Stimulated activated CD4-positive, alpha-beta T cell treated with anti-CD3 and anti-CD28 coated beads, TNF-alpha, amount 100 ng/mL, for 1 hour (primary cell): ENCODE results near the gene CACNA2D1.
"Not testable (repeated sequence)": the region's sequence is repeated elsewhere in the genome, so short reads cannot be mapped to it uniquely, and the experiment has no call there.

ENCODE experiments used
- DNase-seq, 3 donors: peaks; one replicate each; pipeline ENCODE4 v3.0.0-alpha.2; 2020; ENCODE audit warnings: low read depth in 3 of 3, low spot score in 1 of 3

The CACNA2D1 gene

DNA sequence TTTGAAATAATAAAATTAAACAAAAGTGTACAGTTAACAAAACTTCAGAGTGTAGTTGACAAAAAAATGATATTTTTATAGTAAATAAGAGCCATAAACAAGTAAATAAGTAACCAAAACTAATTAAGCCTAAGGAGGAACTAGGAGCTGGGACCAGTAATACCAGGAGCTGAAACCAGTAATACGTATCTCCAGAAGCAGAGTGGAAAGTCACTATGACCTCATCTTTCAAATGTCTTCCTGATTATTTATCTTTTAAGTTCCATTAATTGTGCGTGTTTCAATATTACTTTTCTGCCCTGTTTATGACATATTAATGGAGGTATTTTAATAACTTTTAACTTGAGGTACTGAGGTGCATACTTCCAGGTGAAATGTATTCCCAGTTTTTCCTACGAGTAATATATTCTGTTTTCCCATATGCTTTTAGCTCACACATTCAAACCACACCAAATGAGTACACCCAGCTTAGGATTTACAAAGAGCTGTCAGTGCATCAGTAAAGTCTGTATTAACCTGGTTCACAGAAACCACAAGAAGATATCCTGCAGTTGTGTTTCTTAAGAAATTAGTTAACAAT lies 390.0 kb downstream of the CACNA2D1 start:
- no peak for DNase-seq

DNA sequence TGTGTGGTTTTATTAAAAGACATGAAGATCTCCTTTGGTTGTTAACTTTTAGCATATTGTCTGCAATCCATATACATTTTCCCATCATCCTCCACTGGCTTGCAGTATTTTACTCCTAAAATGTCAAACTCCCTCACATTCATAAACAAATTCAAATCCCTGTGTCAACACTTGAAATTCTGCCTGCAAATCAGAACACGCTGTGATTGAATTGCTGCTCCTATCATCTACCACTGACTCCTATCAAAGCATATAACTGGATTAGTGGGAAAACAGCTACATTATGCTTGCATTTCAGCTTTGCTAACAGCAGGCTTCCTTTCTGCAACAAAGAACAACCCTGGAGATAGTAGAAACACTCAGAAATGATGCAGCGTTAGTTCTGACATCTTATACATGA lies 392.0 kb downstream of the CACNA2D1 start:
- no peak for DNase-seq

DNA sequence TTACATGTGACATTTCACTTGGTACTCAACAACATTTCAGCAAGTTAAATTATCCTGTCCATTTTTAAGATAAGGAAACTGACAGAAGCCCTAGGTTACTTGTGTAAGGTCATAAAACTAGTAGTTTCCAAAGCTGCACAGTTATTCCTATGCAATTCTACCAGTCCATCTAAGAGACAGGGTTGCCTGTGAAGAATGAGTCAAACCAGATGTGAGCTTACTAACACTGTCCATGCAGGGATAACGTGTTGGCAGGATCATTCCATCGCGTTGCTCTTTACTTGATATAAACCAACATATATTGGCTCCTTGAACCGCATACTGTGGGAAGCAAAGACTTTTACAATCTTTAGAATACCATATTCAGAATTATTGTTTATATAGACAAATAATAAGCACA lies 392.8 kb downstream of the CACNA2D1 start:
- DNase-seq: no peak

DNA sequence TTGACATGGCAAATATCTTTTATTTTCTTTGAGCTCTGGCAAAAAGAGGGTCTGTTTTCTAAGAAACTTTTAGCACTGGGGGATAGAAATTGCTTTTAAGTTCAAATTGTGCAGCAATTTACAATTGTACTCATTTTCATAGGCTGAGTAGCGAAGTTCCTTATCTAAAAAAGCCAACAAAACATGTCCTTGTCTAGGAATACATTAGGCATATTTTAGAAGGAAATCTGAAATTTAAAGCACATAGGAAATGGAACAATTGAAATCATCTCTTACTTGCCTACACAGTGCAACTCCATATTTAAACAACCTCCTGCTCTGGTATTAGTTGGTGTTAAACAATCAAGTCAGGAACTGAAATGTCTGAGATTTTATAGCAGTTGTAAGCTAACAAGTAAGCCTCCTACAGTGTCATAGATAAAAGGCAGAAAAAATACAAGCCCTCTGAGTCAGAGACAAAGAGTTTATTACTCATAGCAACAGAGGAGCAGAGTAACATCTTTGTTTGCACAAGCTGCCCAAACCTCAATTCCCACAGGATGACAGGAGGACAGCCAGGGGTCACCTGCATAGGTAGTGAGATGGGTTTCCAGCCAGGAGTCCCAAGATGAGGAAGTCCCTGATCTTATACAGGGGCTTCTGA lies 393.6 kb downstream of the CACNA2D1 start:
- DNase-seq: no peak

DNA sequence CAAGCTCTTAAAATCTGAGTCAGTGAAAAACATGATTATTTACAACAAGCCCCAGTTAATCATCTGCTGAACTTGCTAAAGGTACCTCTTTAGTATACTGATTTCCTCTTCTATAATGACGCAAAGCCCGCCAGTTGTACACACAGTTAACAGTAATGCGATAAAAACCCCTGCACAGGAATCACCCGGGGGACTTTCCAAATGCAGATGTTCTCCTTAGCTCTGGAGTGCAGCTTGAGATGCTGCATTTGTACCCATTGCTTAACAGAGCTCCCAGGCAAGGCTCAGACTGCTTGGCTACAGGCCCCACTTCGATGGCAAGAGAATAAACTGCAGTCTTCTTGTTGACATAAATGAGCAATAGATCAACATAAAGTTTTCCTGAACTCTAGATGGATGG lies 394.1 kb downstream of the CACNA2D1 start:
- DNase-seq: no peak

DNA sequence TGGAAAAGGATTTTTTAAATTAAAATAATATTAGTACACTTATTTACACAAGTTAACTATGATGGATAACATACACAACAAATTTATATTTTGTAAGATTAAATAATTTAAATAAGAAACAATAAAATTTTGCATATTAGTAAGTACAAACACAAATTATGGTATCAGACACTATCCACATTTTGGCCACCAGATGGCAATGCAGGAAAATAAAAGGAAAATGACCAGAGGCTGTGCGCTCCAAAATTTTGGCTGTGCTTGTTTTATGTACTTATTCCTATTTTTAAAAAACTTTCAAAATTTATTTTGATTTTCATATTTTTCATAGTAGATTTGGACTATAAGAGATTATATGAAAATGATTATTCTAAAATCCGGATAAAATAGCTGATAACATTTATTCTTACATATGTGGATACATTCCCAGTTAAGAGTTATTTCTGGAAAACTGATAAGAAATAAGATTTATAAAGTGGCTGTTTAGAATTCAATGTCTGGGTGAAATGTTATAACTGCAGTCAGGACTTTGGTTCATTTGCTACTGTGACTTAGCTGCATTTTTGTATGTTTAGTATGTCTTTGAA lies 399.0 kb downstream of the CACNA2D1 start:
- DNase-seq: no peak

DNA sequence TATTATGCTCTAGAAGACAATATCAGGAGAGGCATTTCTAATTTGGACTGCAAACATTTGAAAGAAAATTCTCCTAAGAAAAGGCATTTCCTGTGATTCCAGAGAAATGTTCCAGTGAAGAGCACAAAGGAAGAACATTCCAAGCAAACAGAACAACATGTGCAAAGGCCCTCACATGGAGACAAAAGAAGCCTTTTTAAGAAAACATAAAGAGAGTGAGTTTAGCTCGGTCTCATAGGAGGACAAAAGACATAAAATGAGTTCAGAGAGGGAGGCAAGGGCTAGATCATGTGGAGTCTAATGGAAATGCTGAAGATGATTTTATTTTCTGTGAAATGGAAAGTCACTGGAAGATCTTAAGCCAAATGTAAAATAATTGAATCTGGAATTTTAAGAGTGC lies 404.0 kb downstream of the CACNA2D1 start:
- no peak for DNase-seq

DNA sequence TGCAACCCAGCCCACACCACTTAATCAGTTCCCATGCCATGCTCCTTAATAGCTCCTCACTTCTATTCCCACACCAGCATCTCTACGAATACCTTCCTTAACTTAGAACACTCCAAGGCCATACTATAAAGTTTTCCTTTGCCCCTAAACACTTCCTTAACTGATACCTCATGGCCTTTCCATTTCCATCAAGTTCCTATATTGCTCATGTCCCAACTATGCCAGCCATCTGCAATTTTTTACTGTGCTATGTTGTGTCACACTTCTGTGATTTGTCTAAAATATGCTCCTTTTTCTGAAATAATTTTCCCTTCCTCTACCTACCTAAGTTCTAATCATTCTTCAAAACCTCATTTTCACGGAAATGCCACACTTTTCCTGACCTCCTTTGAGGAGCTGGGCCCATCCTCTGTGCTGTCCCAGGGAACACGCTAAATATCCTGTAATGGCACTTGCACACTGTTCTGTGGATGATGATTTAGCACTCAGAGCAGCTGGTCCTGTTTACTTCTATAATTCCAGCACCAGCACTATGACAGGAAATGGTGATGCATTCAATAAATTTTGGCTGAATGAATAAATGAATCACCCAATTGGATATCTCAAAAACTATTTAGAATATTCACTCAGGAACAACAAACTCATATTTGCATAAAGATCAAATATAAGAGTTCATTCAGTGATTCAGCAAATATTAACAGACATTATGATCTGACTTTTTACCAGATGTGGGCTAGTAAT lies 407.3 kb downstream of the CACNA2D1 start:
- no peak for DNase-seq

DNA sequence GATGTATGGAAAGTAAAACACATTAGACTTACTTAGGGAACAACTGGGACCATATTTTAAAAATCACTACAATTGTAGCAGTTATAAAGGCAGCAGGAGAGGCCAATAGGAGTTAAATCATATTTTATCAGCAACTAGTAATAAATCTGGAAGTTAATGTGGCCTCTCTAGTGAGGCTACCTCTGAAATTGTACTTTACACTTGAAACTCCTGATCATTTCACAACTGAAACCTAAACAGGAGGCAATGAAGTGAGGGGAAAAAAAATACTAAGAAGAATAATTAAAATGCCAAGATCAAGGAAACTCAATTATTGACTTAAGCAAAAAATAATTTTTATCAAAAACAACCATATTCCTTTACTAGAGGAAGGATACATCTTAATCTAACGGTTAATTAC lies 408.1 kb downstream of the CACNA2D1 start:
- DNase-seq: no peak

DNA sequence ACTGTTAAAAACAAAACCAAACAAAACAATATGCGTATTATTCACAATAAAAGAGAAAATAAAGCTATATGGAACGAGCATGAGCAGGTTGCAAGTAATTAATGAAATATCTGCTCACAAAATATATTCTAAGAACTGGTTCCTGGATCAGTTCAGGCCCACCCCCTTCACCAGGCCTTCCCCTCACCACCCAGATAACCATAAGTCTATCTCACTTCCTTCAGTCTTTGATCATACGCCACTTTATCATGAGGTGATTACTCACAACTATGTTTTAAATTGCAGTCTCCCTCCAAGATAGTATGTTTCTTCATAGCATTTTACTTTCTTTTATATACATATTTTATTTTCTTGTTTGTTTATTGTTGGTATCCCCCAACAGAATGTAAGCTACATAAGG lies 410.7 kb downstream of the CACNA2D1 start:
- no peak for DNase-seq

DNA sequence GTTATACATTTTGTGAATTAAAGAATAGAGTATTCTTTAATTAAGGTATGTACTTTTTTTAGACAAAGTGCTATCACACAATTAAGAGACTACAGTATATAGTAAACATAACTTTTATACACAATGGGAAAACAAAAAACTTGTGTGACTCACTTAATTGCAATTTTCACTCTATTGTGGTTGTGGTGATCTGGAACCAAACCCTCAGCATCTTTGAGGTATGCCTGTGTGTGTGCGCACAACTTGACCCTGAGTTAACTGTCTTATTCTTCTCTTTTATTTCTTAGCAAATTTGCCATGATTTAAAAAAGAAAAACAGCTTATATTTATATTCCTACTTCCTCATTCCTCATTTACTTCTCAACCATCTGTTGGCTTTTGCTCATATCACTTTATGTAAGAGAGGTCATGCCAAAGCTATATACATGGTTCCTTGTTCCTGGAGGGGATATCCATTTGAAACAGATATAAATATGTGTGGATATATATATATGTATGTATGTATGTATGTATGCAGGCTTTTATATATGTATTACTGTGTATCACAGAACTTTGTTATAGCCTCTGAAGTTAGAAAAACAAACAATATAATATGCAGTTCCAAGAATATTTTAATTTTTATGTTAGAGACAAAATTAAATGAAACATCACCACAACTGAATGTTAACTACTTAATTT lies 414.2 kb downstream of the CACNA2D1 start:
- DNase-seq: no peak

DNA sequence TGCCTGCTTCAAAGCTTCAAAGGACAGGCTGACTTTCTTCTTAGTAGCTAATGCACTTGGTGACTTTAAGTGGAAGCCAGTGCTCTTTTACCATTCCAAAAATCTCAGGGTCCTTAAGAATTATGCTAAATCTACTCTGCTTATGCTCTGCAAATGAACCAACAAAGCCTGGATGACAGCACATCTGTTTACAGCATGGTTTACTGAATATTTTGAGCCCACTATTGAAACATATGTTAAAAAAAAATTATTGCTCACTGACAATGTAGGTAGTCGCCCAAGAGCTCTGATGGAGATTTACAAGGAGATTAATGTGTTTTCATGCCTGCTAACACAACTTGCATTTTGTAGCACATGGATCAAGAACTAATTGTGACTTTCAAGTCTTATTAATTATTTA lies 415.5 kb downstream of the CACNA2D1 start:
- no peak for DNase-seq

DNA sequence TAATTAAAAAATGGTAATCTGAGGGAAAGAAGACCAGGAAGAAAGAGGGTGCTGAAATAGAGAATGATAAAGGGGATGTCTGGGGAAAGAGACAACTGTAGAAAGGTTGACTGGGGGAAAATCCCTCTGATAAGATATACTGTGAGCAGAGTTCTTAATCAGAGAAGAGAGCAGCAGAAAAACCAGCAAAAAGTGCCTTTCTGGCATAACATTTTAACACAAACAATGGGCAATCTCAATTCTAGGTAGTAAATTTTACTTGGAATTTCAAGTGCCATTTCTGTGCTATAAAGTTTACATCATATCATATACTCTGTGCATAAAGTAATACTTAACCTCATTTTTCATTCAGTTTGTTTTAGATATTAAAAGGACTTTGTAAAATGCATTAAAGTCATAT lies 421.9 kb downstream of the CACNA2D1 start:
- no peak for DNase-seq

DNA sequence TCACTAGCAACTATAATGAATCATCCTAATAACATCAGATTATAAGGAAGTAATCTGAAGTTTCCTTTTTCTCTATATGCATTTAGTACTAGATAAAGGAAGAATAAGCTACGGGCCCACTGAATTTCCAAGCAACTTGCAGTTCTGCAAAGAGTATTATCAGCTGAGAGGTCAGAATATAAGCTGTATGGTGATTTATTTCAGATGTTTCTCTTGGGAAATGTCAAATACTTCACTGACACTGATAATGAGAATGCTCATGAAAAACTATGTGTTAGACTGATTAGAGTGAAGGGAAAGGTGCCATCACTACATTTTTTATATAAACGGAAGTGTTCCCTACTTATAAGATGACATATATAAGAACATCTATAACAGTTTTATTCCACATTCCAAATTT lies 422.5 kb downstream of the CACNA2D1 start:
- no peak for DNase-seq

DNA sequence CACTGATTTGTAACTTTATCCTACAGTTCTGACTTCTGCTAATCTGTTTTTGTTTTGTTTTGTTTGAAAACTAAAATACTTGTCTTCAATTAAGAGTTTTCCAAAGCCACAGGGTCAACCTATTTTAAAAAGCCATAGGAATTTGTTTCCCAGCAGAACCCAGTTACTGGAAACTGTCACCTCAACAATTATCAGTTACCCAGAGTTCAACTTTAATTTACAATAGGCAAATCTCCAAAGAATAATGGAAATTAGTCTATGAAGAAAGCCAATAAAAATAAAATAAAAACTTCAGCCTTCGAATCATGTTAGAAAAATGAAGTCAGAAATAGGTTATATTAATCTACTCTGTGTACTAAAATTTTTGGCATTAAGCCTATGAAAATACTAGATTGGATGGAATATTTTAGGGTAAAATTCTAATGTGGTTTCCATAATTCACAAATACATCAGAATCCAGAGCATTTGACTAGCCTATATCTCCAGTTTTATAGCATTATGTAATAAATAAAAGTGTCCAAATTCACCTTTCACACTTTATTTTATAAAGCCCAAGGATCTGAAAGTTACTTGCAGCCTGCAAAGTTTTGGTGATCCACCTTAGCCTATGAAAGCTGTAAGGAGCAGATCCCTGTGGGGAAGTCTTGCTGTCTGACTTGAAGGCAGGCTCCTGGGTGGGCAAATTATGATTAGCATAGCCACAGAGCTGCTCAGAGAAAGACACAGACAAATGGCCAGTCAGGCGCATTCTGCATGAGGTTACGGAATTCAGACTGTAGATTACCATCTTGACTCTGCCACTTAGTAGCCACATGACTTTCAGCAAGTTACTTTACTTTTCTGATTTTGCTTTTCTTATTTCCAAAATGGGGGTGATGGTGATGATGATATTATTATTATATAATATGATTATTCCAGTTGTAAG lies 423.8 kb downstream of the CACNA2D1 start:
- DNase-seq: no peak

DNA sequence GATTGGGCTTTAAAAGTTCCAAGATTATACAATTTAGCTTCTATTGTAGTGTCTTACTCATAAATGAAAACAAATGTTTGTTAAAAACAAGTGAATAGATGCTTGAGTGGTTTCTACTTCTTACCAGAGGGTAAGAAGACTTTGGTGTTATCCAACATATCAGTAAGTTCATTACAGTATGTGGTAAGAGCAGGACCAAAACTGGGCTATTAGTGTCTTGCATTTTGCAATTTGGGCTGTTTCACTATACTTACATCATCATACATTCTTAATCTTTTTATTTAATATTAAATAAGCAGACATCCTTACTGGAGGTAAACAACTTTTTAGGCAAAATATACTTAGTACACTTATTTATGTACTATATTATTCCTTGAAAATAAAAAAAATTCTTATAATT lies 425.4 kb downstream of the CACNA2D1 start:
- no peak for DNase-seq

DNA sequence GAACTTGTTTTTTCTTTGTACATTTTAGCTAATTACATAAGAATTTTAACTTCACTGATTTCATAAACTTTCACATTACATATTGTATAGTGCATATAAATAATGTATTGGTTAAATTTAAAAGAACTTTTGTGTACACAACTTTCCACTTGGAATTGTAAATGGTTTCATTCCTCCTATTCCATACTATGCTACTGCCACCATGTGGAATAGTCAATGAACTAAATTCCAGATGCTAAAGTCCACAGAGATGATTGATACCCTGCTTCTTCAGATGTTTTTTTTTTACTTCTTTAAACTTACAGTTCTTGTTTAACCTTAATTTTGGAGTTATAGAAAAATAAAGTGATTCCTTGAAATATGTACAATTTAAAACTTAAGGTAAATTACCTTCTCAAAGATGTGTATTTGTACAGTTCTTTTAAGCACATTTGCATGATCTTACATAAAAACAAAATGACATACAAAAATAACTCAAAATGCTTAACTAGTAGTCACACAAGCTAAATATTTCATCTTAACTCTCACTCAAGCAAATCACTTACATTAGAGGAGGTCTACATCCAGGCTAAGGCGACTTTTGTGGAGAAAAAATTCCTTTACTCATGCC lies 426.1 kb downstream of the CACNA2D1 start:
- no peak for DNase-seq

DNA sequence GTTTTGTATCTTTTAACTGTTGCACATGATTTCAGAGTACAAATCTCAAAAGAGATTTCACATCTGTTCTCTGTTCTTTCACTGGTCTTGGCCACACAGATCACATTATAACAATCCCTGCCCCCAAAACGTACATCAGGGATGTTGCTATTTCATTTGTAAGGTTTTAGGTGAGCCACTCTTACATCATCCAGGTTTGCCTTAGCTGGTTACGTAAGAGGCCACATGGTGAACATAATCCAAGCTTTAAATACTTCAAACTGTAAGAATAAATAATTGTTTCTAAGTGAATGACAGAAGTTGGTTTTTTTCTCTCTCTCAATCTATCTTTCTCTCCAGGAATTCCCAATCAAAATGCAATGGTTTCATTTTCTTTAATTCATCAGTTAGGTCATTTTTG lies 427.8 kb downstream of the CACNA2D1 start:
- DNase-seq: no peak

DNA sequence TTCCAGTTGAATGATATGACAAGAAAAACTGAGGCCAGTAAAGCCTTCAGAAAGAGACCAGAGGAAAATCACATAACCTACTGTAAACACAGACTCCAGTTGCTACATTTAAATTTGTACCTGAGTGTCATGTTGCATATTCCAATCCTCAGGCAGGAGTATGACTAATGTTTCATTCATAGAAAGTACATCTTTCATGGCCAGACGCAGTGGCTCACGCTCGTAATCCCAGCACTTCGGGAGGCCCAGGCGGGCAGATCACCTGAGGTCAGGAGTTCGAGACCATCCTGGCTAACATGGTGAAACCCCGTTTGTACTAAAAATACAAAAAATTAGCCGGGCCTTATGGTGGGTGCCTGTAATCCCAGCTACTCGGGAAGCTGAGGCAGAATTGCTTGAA lies 429.0 kb downstream of the CACNA2D1 start:
- not testable (repeated sequence) for DNase-seq

DNA sequence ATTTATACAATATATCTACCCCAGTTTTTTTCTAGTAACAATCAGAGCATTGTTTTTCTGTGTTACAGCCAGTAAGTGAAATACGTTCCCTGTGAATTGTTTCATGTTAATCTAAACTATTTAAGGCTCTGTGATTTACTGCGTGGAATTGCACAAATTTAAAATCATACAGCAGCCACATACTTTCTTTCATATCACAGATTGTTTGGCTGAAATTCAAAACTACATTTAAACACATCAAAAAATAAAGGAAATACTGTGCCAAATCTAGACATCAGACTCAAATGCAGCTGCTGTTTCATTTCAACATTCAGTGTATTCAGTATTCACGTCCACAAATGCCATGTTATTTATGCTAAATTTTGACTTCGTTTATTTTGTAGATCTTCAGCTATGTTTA lies 431.1 kb downstream of the CACNA2D1 start:
- no peak for DNase-seq
